Measurements from ENCODE around the gene EVI5L.

EVI5L gene

DNA sequence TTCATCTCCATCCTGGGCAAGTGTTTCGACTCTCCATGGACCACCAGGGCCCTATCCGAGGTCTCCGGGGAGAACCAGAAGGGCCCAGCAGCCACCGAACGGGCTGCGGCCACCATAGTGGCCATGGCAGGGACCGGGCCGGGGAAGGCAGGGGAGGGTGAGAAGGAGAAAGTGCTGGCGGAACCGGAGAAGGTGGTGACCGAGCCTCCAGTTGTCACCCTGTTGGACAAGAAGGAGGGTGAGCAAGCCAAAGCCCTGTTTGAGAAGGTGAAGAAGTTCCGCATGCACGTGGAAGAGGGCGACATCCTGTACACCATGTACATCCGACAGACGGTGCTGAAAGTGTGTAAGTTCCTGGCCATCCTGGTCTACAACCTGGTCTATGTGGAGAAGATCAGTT lies 68.9 kb downstream of the EVI5L start:
- no peak for DNase-seq (ENCODE audit: low spot score)

DNA sequence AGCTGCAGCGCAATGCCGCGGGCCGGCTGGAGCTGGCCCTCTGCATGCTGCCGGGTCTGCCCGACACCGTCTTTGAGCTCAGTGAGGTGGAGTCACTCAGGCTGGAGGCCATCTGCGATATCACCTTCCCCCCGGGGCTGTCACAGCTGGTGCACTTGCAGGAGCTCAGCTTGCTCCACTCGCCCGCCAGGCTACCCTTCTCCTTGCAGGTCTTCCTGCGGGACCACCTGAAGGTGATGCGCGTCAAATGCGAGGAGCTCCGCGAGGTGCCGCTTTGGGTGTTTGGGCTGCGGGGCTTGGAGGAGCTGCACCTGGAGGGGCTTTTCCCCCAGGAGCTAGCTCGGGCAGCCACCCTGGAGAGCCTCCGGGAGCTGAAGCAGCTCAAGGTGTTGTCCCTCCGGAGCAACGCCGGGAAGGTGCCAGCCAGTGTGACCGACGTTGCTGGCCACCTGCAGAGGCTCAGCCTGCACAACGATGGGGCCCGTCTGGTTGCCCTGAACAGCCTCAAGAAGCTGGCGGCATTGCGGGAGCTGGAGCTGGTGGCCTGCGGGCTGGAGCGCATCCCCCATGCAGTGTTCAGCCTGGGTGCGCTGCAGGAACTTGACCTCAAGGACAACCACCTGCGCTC lies 69.8 kb downstream of the EVI5L start:
- DNase-seq (ENCODE audit: low spot score) = no peak

DNA sequence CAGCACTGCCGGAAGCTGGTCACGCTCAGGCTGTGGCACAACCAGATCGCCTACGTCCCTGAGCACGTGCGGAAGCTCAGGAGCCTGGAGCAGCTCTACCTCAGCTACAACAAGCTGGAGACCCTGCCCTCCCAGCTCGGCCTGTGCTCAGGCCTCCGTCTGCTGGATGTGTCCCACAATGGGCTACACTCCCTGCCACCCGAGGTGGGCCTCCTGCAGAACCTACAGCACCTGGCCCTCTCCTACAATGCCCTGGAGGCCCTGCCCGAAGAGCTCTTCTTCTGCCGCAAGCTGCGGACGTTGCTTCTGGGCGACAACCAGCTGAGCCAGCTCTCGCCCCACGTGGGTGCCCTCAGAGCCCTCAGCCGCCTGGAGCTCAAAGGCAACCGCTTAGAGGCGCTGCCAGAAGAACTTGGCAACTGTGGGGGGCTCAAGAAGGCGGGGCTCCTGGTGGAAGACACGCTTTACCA lies 70.4 kb downstream of the EVI5L start:
- no peak for DNase-seq (ENCODE audit: low spot score)

DNA sequence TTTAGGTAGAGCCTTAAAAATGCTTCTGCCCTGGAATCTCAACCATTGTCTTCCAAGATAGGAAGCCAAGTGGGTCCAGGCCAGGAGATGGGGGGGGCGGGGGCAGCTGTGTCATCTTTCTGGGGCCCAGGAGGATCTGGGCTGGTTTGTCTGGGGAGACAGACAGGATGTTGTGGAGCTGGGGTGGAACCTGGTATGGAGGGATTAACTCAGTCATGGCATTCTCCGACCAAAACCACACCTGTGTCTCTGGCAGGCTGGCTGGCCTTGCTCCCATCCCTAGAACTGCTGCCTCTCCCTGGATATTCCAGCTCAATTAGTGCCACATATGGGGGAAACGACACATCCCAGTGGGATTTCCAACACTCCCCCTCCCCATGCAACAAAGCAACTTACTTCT lies 70.9 kb downstream of the EVI5L start:
- DNase-seq (ENCODE audit: low spot score) = no peak

DNA sequence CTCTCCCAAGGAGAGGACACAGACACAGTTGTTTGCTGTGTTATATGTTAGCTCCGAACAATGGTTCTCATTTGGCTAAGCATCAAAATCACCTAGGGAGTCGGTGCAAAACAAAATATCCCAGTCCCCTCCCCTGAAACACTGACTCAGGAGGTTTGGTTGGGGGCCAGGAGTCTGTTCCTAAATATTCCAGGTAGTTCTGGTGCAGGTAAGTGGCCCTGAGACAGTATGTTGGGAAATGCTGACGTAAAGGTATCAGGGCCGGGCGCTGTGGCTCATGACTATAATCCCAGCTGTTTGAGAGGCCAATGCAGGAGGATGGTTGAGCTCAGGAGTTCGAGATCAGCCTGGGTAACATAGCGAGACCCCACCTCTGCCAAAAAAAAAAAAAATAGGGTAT lies 71.3 kb downstream of the EVI5L start:
- DNase-seq (ENCODE audit: low spot score) = no peak

DNA sequence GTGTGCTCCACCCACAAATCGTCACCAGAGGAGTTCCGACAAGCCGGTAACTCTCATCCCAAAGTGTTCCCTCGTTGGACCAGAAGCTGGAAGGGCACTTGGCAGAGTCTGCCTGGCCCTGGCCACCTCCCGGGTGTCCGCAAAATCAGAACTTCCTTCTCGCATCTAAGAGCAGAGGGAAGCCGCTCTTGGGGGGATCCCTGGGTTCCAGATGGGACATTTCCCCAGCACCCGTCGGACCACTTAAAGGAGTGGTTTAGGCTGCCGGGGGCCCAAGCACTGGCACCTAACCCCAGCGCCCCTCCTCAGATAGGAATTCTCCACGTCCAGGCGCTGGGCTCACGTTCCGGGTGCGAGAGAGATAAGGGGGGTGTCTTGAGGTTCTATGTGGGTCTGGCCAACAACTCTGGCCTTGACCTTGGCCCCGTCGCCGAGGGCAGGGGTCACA lies 72.8 kb downstream of the EVI5L start:
- no peak for DNase-seq (ENCODE audit: low spot score)

DNA sequence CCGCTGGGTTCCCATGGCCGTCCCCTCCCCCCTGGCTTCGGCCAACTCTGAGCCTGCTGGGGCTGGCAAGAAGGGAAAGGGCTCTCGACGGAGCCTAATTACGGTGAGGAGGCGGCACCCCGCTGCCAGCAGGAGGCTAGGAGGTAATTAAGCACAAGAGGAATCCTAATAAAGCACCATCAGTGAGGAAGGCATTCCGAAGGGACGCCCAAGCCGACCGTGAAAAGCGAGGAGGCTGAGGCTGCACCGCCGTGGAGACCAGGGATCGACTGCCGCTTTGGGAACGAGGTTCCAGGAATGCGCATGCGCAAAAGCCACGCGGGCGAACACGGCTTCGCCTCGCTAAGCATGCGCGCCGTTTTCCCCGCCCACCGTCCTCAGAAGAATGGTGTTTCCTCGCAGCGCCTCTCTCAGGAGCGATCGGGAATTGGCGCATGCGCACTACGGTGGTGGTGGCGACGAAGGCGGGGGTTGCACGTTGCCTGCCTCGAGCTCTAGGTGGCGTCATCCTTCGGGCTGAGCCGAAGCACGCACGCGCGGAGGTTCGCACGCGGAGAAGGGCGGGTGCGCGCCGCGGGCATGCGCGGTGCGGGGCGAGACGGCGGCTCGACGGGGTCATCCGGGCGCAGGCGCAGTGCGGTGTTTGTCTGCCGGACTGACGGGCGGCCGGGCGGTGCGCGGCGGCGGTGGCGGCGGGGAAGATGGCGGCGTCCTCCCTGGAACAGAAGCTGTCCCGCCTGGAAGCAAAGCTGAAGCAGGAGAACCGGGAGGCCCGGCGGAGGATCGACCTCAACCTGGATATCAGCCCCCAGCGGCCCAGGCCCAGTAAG lies 73.4 kb downstream of the EVI5L start, which contains the start of gene MAP2K7:
Gene MAP2K7, plus strand, starts transcription at position 634 of the 830 bp plus-strand sequence. Its CDS starts 68 bp downstream, at position 702.
- peak; percentile 99 for DNase-seq (ENCODE audit: low spot score)

DNA sequence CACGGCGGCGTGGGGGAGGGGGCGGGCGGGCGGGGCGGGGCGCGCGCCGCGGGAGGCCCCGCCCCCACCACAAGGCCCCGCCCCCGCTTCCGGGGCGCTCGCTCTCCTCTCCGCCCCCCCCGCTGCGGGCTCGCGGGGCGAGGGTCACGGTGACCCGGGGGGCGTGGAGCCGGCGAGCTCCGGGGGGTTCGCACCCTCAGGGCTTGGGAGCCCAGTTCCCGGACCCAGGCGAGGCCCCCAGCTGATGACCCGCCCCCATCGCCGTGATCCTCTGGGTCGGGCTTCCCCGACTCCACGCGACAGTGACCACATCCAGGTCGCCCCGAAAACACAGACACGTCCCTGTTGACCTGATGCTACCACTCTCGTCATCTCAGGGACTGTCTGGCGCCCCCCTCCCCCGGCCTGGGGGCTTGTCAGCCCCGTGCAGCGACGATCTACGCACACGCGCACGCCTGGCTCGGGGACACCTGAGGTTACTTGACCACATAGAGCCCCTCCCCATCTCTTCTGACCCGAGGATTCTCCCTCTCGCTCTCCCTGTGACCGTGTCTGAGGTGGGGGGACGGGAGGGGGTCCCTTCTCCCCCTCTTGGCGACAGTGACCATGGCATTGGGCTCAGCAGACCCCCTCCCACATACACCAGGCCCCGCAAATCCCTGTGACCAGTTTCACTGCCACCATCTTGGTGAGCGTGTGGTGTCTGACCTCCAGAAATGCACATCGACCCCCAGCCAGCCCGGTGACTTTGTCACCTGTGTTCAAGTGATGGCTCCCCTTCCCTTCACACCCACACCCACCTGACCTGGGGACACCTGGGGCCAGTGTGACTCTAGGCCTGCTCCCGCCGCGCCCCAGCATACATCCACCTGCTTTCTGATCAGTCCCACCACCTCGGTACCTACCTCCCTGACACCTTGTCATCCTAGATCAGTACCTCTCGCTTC lies 74.3 kb downstream of the EVI5L start:
- peak; percentile 83 for DNase-seq (ENCODE audit: low spot score)

DNA sequence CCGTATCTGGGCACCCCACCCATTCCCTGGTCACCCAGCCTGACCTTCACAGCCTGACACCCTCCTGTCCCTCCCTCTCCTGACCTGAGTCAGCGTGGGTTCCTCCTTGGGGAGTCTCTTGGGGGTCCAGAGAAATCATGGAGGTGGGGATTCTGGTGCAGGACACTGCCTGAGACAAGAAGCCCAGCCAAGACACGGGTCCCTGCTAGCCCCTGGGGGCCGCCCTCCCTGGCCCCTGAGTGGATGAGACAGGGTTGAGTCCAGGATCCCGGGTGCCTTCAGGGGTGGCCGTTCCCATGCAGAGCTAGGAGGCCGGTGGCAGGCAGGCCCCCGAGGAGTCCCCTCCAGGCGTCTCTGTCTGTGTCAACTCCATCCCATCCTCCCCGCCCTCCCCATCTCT lies 75.2 kb downstream of the EVI5L start:
- DNase-seq (ENCODE audit: low spot score) = no peak

DNA sequence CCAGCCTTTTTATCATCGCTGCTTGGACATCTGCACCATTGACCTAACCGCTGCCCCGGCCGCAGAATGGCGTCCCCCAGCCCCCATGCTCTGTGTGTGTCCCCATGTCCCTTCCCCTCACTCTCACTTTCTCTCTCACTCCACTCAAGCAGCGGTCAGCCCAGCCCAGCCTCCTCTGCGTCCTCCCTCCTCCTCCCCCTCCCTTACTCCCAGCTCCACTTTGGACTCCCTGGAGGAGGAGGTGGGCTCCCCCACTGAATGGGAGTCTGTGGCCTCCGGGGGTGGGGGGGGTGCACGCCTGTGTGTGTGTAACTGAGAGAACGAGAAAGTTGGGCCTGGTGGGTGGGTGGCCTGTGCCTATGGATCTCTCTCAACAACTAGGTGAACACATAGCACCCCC lies 75.8 kb downstream of the EVI5L start:
- no peak for DNase-seq (ENCODE audit: low spot score)

DNA sequence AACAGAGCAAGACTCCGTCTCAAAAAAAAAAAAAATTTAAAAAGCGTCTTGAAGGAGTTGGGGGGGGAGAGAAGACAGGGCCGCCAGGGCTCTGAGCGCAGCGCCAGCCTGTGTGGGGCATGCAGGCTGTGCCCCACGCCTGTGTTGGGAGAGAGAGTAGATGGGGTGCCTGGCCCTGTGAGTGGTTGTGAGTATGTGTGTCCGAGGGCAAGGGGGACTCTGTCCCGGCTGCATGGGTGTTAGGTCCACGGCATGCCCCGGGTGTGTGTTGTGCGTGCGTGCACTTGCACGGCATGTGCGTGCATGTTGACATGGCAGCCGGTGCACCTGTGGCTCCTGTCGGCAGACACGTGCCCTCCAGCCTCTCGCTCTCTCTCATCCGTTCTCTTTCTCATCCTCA lies 77.1 kb downstream of the EVI5L start:
- DNase-seq (ENCODE audit: low spot score) = no peak

DNA sequence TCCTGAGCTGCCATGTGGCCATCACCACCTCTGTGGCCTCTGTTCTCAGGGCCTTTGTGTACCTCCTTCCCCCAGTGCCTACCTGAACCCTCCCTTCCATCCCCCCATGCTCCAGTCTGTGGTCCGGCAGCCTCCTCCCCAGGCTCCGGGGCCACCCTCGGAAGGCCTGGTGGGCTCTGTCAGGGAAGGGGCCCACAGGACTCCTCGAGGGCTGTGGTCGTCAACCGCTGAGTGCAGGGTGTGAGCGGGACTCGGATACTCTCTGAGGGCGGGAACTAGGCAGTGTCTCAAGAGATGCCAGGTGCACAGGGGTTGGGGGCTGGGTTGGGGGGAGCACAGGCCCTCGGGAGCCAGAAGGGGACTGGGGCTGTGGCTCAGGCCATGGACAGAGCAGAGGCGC lies 77.5 kb downstream of the EVI5L start:
- no peak for DNase-seq (ENCODE audit: low spot score)

DNA sequence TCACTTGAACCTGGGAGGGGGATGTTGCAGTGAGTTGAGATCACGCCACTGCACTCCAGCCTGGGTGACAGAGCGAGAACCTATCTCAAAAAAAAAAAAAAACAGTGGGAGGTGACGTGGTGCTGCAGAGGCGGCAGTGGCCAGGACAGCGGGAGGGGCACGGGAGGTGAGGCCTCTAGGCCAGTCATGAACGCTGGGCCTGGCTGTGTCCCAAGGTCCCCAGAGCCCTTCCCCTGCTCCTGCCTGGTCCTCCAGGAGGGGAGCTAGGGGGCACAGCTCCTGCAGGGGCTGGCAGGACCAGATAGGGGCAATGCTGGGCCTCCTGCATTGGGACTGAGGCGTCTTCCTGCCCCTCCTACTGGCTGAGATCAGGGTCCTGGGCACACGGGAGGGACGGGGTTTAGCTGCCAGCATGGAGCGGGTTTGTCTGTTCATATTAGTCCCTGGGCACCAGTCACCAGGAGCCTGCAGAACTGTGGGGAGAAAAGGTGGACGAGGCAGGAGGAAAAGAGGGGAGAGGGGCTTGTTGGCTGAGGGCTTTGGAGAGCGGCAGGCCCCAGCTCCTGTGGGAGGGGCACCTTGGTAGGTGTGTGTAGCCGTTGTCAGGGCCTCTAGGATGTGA lies 78.2 kb downstream of the EVI5L start:
- DNase-seq (ENCODE audit: low spot score) = no peak

DNA sequence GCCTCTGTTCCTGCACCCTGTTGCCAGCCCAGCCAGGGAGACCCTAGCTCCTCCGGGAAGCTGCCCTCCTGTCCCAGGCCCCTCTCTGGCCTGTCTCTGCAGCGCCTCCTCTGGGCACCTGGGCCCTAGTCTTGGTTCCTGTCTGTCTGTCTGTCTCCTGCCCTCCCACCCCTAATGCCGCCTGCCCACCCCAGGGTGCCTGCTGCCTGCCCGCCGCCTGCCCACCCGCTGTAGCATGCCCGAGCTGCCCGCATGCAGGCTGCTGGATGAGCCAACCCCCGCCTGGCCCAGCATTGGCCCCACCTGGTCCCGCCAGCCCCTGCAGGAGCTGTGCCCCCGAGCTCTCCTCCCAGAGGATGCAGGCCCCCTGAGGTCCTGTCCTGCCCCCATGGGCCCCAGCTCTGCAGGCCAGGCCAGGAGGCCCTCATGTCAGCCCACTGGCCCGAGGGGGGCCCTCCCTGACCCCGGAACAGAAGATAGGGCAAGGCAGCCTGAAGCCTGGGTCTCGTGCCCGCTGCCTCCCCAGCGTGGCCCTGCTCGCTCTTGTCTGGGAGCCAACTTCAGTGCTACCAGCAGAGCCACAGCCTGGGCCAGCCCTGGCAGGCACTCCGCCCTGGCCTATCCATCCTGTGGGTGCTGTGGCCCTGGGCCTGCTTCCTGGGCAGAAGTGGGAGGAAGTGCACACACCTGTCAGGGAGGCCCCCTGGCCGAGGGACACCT lies 78.9 kb downstream of the EVI5L start:
- DNase-seq (ENCODE audit: low spot score) = no peak

DNA sequence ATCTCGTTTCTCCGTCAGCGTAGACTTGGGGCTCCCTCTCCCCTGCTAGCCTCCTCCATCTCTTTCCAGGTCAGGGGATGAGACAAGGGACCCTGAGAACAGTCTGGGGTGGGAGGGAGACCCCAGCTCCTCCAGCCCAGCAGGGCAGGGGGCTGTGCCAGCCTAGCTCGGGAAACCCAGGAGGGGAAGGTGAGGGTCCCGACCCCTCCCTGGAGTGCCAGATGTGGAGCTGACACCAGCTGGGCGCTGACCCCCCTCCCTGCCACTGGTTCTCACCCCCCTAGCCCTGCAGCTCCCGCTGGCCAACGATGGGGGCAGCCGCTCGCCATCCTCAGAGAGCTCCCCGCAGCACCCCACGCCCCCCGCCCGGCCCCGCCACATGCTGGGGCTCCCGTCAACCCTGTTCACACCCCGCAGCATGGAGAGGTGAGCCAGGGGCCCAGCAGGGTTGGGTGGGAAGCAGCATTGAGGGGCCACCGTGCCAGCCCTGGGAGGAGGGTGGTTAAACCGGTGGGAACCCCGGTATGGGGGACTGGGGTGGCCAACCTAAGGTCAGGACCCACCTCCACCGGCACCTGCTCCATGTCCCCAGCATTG lies 79.6 kb downstream of the EVI5L start:
- no peak for DNase-seq (ENCODE audit: low spot score)

DNA sequence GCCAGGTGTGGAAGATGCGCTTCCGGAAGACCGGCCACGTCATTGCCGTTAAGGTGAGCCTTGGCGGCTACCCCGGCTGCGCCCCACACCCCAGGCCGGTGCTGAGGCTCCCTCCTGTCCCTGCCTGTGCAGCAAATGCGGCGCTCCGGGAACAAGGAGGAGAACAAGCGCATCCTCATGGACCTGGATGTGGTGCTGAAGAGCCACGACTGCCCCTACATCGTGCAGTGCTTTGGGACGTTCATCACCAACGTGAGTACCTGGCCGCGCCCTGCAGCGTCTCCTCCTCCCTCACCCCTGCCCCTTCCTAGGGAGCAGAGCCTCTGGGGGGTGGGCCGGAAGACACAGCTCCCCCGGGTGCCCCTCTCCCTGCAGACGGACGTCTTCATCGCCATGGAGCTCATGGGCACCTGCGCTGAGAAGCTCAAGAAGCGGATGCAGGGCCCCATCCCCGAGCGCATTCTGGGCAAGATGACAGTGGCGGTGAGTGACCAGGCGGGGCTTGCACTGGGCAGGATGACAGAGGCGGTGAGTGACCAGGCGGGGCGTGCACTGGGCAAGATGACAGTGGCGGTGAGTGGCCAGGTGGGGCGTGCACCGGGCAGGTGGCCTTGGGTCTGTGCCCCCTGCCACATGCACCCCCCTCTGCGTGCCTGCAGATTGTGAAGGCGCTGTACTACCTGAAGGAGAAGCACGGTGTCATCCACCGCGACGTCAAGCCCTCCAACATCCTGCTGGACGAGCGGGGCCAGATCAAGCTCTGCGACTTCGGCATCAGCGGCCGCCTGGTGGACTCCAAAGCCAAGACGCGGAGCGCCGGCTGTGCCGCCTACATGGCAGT lies 80.5 kb downstream of the EVI5L start:
- no peak for DNase-seq (ENCODE audit: low spot score)

DNA sequence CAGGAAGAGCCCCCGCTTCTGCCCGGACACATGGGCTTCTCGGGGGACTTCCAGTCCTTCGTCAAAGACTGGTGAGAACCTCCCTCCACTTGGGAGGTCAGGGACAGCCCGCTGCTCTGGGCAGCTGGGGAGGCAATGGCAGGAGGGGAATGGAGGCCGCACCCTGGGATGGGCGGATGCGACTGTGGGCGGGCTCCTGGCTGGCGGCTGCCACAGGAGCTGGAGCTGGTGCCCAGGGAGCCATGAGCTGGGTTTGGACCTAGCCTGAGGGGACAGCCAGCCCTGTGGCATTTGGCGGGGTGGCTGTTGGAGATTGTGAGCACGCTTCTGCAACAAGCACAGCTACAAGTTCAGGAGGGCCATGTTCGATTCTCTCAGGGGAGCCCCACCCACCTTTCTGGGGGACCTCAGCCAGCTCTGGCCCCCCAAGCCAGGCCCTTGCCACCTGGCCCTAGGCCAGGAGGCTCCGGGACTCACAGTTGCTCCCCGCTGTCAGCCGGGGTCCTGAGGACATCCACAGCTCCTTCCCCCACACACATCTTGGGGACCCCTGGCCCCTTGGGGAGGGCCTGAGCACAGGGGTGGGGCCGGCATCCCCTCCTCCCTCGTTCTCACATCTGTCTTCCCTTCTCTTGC lies 81.6 kb downstream of the EVI5L start:
- no peak for DNase-seq (ENCODE audit: low spot score)

DNA sequence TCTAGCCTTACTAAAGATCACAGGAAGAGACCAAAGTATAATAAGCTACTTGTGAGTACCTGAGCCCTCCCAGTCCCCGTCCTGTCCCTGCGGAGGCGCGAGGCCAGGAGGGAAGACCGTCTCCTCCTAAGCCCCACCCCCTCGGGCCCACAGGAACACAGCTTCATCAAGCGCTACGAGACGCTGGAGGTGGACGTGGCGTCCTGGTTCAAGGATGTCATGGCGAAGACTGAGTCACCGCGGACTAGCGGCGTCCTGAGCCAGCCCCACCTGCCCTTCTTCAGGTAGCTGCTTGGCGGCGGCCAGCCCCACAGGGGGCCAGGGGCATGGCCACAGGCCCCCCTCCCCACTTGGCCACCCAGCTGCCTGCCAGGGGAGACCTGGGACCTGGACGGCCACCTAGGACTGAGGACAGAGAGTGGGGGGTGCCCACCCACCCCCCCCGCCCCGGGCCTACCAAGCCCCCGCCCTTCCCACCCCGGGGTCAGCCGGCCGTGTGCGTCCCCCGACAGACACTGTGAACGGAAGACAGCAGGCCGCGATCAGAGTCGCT lies 82.2 kb downstream of the EVI5L start:
- DNase-seq (ENCODE audit: low spot score) = no peak

Measured in GM03348 (cell line).